GM10266 (cell line): Measurements from ENCODE around the gene CSPG4.
A peak's percentile ranks its signal among the peaks of the same experiment; 100 is the strongest.

Source experiments
- DNase-seq: peaks from one replicate; pipeline ENCODE4 v3.0.0; 2012; ENCODE audit errors: extremely low spot score
- TF ChIP-seq, protein P1 (sequence below): IDR thresholded peaks from 2 replicates; pipeline ENCODE4 v1.5.1; 2012; ENCODE audit warnings: mild to moderate bottlenecking, low read depth; ENCODE audit not compliant: control insufficient read depth, insufficient read depth; ENCODE audit errors: missing control alignments

CSPG4 gene

GRCh38 chr15:75646944-75647364 is 65.7 kb downstream of the CSPG4 start:
- DNase-seq: no peak
- TF ChIP-seq, protein P1, sequence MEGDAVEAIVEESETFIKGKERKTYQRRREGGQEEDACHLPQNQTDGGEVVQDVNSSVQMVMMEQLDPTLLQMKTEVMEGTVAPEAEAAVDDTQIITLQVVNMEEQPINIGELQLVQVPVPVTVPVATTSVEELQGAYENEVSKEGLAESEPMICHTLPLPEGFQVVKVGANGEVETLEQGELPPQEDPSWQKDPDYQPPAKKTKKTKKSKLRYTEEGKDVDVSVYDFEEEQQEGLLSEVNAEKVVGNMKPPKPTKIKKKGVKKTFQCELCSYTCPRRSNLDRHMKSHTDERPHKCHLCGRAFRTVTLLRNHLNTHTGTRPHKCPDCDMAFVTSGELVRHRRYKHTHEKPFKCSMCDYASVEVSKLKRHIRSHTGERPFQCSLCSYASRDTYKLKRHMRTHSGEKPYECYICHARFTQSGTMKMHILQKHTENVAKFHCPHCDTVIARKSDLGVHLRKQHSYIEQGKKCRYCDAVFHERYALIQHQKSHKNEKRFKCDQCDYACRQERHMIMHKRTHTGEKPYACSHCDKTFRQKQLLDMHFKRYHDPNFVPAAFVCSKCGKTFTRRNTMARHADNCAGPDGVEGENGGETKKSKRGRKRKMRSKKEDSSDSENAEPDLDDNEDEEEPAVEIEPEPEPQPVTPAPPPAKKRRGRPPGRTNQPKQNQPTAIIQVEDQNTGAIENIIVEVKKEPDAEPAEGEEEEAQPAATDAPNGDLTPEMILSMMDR: no peak

GRCh38 chr15:75646112-75646943 is 66.3 kb downstream of the CSPG4 start:
- TF ChIP-seq, protein P1: no peak
- DNase-seq: no peak

- no peak for DNase-seq
- TF ChIP-seq, protein P1: no peak
Observed at GRCh38 chr15:75644376-75644775, 68.3 kb downstream of the CSPG4 start.

GRCh38 chr15:75641603-75642002 is 71.0 kb downstream of the CSPG4 start:
- TF ChIP-seq, protein P1: no peak
- DNase-seq: no peak

DNA sequence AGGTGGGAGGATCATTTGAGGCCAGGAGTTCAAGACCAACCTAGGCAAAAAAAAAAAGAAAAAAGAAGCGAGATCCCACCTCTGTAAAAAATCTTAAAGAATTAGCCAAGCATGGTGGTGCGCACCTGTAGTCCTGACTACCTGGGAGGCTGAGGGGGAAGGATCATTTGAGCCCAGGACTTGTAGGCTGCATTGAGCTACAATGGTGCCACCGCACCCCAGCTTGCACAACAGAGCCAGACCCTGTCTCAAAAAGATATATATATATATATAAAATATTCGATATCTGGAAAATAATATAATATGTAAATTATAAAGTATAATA is 71.5 kb downstream of the CSPG4 start:
- no peak for DNase-seq
- TF ChIP-seq, protein P1: no peak

GRCh38 chr15:75640483-75641178 is 72.0 kb downstream of the CSPG4 start:
- DNase-seq: peak; percentile 74
- TF ChIP-seq, protein P1: peak; percentile 53

DNA sequence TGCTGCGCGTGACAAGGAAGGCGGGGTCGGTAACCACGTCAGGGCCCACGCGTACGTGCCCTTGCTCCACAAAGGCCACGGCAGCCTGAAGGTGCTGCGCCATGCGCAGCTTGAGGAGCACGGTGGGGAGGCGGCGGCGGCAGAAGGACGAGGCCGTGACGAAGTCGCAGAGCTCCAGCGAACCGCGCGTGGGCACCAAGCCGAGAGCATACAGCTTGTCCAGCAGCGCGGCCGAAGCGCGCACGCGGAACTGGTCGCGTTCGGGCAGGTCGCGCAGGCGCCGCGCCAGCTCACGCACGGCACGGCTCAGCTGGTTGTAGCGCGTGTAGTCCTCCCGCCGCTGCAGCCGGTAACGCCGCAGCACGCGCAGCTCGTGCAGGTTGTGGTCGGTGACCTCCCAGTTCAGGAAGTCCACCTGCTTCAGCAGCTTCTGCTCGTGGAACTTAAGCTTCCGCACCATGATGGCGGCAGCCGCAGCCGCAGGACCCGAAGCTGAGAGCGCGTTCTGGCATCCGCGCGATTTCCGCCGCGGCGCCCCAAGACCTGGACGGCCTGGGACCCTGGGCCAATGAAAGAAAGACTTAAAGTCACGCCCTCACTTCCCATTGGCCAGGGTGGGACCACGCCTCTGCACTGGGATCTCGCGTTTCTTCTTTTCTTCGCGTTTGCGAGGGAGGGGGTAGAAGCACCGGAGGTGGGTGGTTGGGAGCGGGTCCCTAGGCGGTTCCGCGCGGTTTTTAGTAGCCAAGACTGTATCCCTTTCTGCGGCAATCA is 72.8 kb downstream of the CSPG4 start, which contains the start of gene IMP3:
TSS of gene IMP3 (minus strand) at position 516 of the 774 bp plus-strand sequence. CDS start at position 460, 56 bp downstream.
- TF ChIP-seq, protein P1: no peak
- peak; percentile 97 for DNase-seq
